Muscle of leg (tissue), 11 donors: Measurements from ENCODE around the gene NDUFS2. TPM values are rescaled to one million over a fixed set of nuclear protein-coding genes. Genes with fewer than 3 reads are reported as not detected.
A peak's percentile ranks its signal among the peaks of the same experiment; 100 is the strongest.

Experiments
- DNase-seq: peaks from one replicate; pipeline ENCODE4 v3.0.0; 2013
- H3K27ac ChIP-seq: one replicate; pipeline ENCODE4 v1.5.1; 2013; ENCODE audit warnings: mild to moderate bottlenecking, low read length, control low read depth
- H3K27me3 ChIP-seq: one replicate; pipeline ENCODE4 v1.6.1; 2013; ENCODE audit warnings: low read length; ENCODE audit not compliant: control insufficient read depth, insufficient read depth
- H3K36me3 ChIP-seq: one replicate; pipeline ENCODE4 v1.6.1; 2013; ENCODE audit warnings: low read length; ENCODE audit not compliant: control insufficient read depth, insufficient read depth
- H3K4me1 ChIP-seq: one replicate; pipeline ENCODE4 v1.6.1; 2013; ENCODE audit warnings: low read length; ENCODE audit not compliant: control insufficient read depth, insufficient read depth
- H3K4me3 ChIP-seq: one replicate; pipeline ENCODE4 v1.5.1; 2013; ENCODE audit warnings: low read length, control low read depth
- H3K9me3 ChIP-seq: replicated peaks from 2 replicates; pipeline ENCODE4 v1.6.1; 2013; ENCODE audit warnings: low read depth, low read length; ENCODE audit not compliant: control insufficient read depth
- WGBS: methylation state at CpG from one replicate; pipeline ENCODE4 v1.1.5; 2013; ENCODE audit warnings: missing lambda C conversion rate; ENCODE audit not compliant: insufficient coverage; 5-methylcytosine and 5-hydroxymethylcytosine counted together
- polyA plus RNA-seq, 8 donors: library from polyadenylated mRNA; unstranded; fragments of 120-200 nt; gene quantifications; one replicate each; pipeline versions ENCODE4 v1.2.1 to v1.2.3, GENCODE V29; 2013; ENCODE audit warnings: inconsistent platforms in 1 of 8, low replicate concordance in 1 of 8; ENCODE audit not compliant: insufficient read length in 8 of 8, insufficient read depth in 1 of 8
- total RNA-seq: library from RNA; stranded (reverse); fragments of 120-200 nt; gene quantifications from one replicate; pipeline ENCODE4 v1.2.4, GENCODE V29; 2013

NDUFS2 gene
- total and polyA plus RNA-seq, 9 donors = 84.4 to 163 (median 146) TPM

- H3K27me3 ChIP-seq = no peaks in the 10 kb centered on the region
- no peaks in the 10 kb centered on the region for H3K9me3 ChIP-seq
- 87% methylated on average over 10 of the region's 12 CpGs for WGBS
- H3K4me3 ChIP-seq = no peak overlapping the region
- no peak overlapping the region for H3K27ac ChIP-seq
- peaks cover 27% of the 10 kb centered on the region for H3K4me1 ChIP-seq
- DNase-seq = no peak
- peaks cover 71% of the 10 kb centered on the region for H3K36me3 ChIP-seq
Measured at GRCh38 chr1:161171696-161172095, 30.5 kb upstream of the NDUFS2 start.

GRCh38 chr1:161172349-161172748, 29.8 kb upstream of the NDUFS2 start:
- H3K4me3 ChIP-seq = no peak overlapping the region
- WGBS = no CpG with 5 or more reads among the region's 1 CpG
- DNase-seq = no peak

GRCh38 chr1:161172776-161173376, 29.3 kb upstream of the NDUFS2 start:
- Histone ChIP-seq H3K27ac (no peak overlapping the region), H3K27me3 (no peaks in the 10 kb centered on the region), H3K4me3 (no peak overlapping the region), H3K36me3 (peaks cover 70% of the 10 kb centered on the region), H3K4me1 (peaks cover 25% of the 10 kb centered on the region), H3K9me3 (no peaks in the 10 kb centered on the region)
- 20% methylated on average over 1 of the region's 4 CpGs for WGBS
- peak; percentile 72 for DNase-seq

More at GRCh38 chr1:161172349-161172748, 29.8 kb upstream of the NDUFS2 start:
- Histone ChIP-seq H3K4me1 (peaks cover 22% of the 10 kb centered on the region), H3K27me3 (no peaks in the 10 kb centered on the region), H3K27ac (no peak overlapping the region), H3K9me3 (no peaks in the 10 kb centered on the region), H3K36me3 (peaks cover 71% of the 10 kb centered on the region)

GRCh38 chr1:161173711-161174110, 28.5 kb upstream of the NDUFS2 start:
- no peak overlapping the region for H3K4me3 ChIP-seq
- DNase-seq = no peak
- peaks cover 25% of the 10 kb centered on the region for H3K4me1 ChIP-seq
- 97% methylated on average over 8 of the region's 11 CpGs for WGBS
- no peaks in the 10 kb centered on the region for H3K27me3 ChIP-seq
- peaks cover 65% of the 10 kb centered on the region for H3K36me3 ChIP-seq
- no peaks in the 10 kb centered on the region for H3K9me3 ChIP-seq
- no peak overlapping the region for H3K27ac ChIP-seq

- H3K36me3 ChIP-seq = peaks cover 55% of the 10 kb centered on the region
- WGBS = 93% methylated on average over 11 of the region's 11 CpGs
Measured at GRCh38 chr1:161174911-161175310, 27.3 kb upstream of the NDUFS2 start.

GRCh38 chr1:161175771-161176453, 26.3 kb upstream of the NDUFS2 start:
- H3K4me3 ChIP-seq = peak overlapping the region; percentile 96
- H3K9me3 ChIP-seq = no peaks in the 10 kb centered on the region
- H3K27ac ChIP-seq = no peak overlapping the region
- no peak for DNase-seq
- peaks cover 25% of the 10 kb centered on the region for H3K4me1 ChIP-seq
- no peaks in the 10 kb centered on the region for H3K27me3 ChIP-seq
- WGBS = 93% methylated on average over 8 of the region's 10 CpGs
- H3K36me3 ChIP-seq = peaks cover 48% of the 10 kb centered on the region

More at GRCh38 chr1:161174911-161175310, 27.3 kb upstream of the NDUFS2 start:
- H3K4me1 ChIP-seq = peaks cover 25% of the 10 kb centered on the region
- H3K9me3 ChIP-seq = no peaks in the 10 kb centered on the region
- no peak for DNase-seq
- no peak overlapping the region for H3K27ac ChIP-seq
- no peaks in the 10 kb centered on the region for H3K27me3 ChIP-seq
- H3K4me3 ChIP-seq = no peak overlapping the region

GRCh38 chr1:161176468-161177111, 25.6 kb upstream of the NDUFS2 start:
- 35% methylated on average over 5 of the region's 17 CpGs for WGBS
- Histone ChIP-seq H3K27me3 (no peaks in the 10 kb centered on the region), H3K9me3 (no peaks in the 10 kb centered on the region), H3K4me3 (peak overlapping the region; percentile 96), H3K27ac (peak overlapping the region; percentile 85), H3K36me3 (peaks cover 41% of the 10 kb centered on the region), H3K4me1 (peaks cover 25% of the 10 kb centered on the region)
- DNase-seq = no peak

- WGBS = 0% methylated on average over 41 of the region's 50 CpGs
- H3K4me1 ChIP-seq = peaks cover 25% of the 10 kb centered on the region
- H3K36me3 ChIP-seq = peaks cover 34% of the 10 kb centered on the region
- no peaks in the 10 kb centered on the region for H3K27me3 ChIP-seq
- no peaks in the 10 kb centered on the region for H3K9me3 ChIP-seq
- DNase-seq = peak; percentile 91
- peak within 1 kb of the TSS; percentile 86 for H3K27ac ChIP-seq
- H3K4me3 ChIP-seq = peak within 1 kb of the TSS; percentile 96
Measured at GRCh38 chr1:161177112-161177935, 24.8 kb upstream of the NDUFS2 start, which contains the start of gene B4GALT3. B4GALT3 (minus strand) TSS chr1:161177507; CDS start chr1:161176060, 1,447 bp downstream.

GRCh38 chr1:161177936-161178244, 24.3 kb upstream of the NDUFS2 start:
- peak overlapping the region; percentile 96 for H3K4me3 ChIP-seq
- H3K27me3 ChIP-seq = no peaks in the 10 kb centered on the region
- H3K4me1 ChIP-seq = peaks cover 22% of the 10 kb centered on the region
- H3K36me3 ChIP-seq = peaks cover 29% of the 10 kb centered on the region
- no peak for DNase-seq
- H3K27ac ChIP-seq = peak overlapping the region; percentile 86
- WGBS = no CpG with 5 or more reads among the region's 9 CpGs
- H3K9me3 ChIP-seq = no peaks in the 10 kb centered on the region

- DNase-seq = no peak
- Histone ChIP-seq H3K27ac (no peak overlapping the region), H3K4me3 (no peak overlapping the region), H3K9me3 (no peaks in the 10 kb centered on the region), H3K36me3 (peaks cover 15% of the 10 kb centered on the region), H3K27me3 (no peaks in the 10 kb centered on the region), H3K4me1 (peaks cover 16% of the 10 kb centered on the region)
- 94% methylated on average over 2 of the region's 3 CpGs for WGBS
Measured at GRCh38 chr1:161179698-161180097, 22.5 kb upstream of the NDUFS2 start.
